GM18907 (cell line): ENCODE data around the gene CERS6.

Experiments
- ATAC-seq: cut with Tn5 transposase; IDR thresholded peaks from one replicate; pipeline ENCODE4 v1.9.1; 2021; ENCODE audit warnings: mild to moderate bottlenecking, moderate library complexity; ENCODE audit not compliant: unreplicated experiment

The CERS6 gene

GRCh38 chr2:168565512-168565911 is 109.4 kb downstream of the CERS6 start:
- ATAC-seq, result no peak

GRCh38 chr2:168566974-168567665 is 111.0 kb downstream of the CERS6 start:
- ATAC-seq, result no peak

GRCh38 chr2:168567836-168568235 is 111.8 kb downstream of the CERS6 start:
- no peak for ATAC-seq

GRCh38 chr2:168568476-168569267 is 112.6 kb downstream of the CERS6 start:
- no peak for ATAC-seq

- no peak for ATAC-seq
Observed at GRCh38 chr2:168571061-168571460, 115.0 kb downstream of the CERS6 start.

GRCh38 chr2:168573128-168573903 is 117.2 kb downstream of the CERS6 start:
- no peak for ATAC-seq

- ATAC-seq, result no peak
Observed at GRCh38 chr2:168574856-168575630, 119.0 kb downstream of the CERS6 start.

- no peak for ATAC-seq
Observed at GRCh38 chr2:168577885-168578284, 121.8 kb downstream of the CERS6 start.

- peak; percentile 59 for ATAC-seq
Observed at GRCh38 chr2:168583064-168583709, 127.1 kb downstream of the CERS6 start.

GRCh38 chr2:168583710-168584521 is 127.8 kb downstream of the CERS6 start:
- ATAC-seq, result no peak

- ATAC-seq, result no peak
Observed at GRCh38 chr2:168584911-168585310, 128.8 kb downstream of the CERS6 start.

- ATAC-seq, result no peak
Observed at GRCh38 chr2:168585700-168586099, 129.6 kb downstream of the CERS6 start.

- no peak for ATAC-seq
Observed at GRCh38 chr2:168587307-168587706, 131.2 kb downstream of the CERS6 start.

GRCh38 chr2:168589236-168590211 is 133.5 kb downstream of the CERS6 start:
- ATAC-seq, result no peak

- no peak for ATAC-seq
Observed at GRCh38 chr2:168592181-168592831, 136.2 kb downstream of the CERS6 start.

GRCh38 chr2:168593713-168594112 is 137.6 kb downstream of the CERS6 start:
- no peak for ATAC-seq

- peak; percentile 88 for ATAC-seq
Observed at GRCh38 chr2:168594778-168595177, 138.7 kb downstream of the CERS6 start.
